T-cell (primary cell): Measurements from ENCODE around the gene DCUN1D3. TPM values are rescaled to one million over a fixed set of nuclear protein-coding genes. Genes with fewer than 3 reads are reported as not detected.

Source experiments
- ATAC-seq, 4 experiments: fragments of 200-7000 bp in 3 of 4; fragments of 150-1000 bp in 1 of 4; cut with Tn5 transposase; replicated peaks in 1 of 4; 1 replicate in 3 of 4; 2 replicates in 1 of 4; pipeline ENCODE4 v1.10.0; 2021; ENCODE audit warnings: moderate library complexity in 3 of 4, mild to moderate bottlenecking in 2 of 4, moderate number of reproducible peaks in 1 of 4
- CTCF ChIA-PET, 2 donors: fragments of 300-600 bp; sonication (Branson Sonifier 250); formaldehyde crosslinking; loops; one replicate each; lab custom pipeline; 2022; ENCODE audit warnings: antibody characterized with exemption in 2 of 2; lab: Charles Lee
- POLR2A ChIA-PET, 2 donors: fragments of 300-600 bp; sonication (Branson Sonifier 250); formaldehyde crosslinking; loops; one replicate each; lab custom pipeline; 2022; ENCODE audit warnings: antibody characterized with exemption in 2 of 2; lab: Charles Lee
- DNase-seq, 35 experiments: peaks; one replicate each; pipeline versions ENCODE4 v3.0.0 to v3.0.0-alpha.2; 2013 to 2023
- H3K27ac ChIP-seq: one replicate; pipeline ENCODE4 v1.5.1; 2013; ENCODE audit warnings: low read length
- H3K27me3 ChIP-seq, 2 experiments: replicated peaks in 1 of 2; 1 replicate in 1 of 2; 2 replicates in 1 of 2; pipeline versions ENCODE4 v1.6.1 to v1.7.0; 2013; ENCODE audit warnings: low read length in 1 of 2, mixed read lengths in 1 of 2; ENCODE audit not compliant: control insufficient read depth in 2 of 2, insufficient read depth in 2 of 2; ENCODE audit errors: extremely low read depth in 1 of 2
- H3K36me3 ChIP-seq, 2 donors: 1 replicate in 1 of 2; 2 replicates in 1 of 2; pipeline versions ENCODE4 v1.6.1 to v1.7.0; 2013; ENCODE audit warnings: low read length in 1 of 2; ENCODE audit not compliant: control insufficient read depth in 2 of 2, insufficient read depth in 1 of 2; ENCODE audit errors: extremely low read depth in 1 of 2
- H3K4me1 ChIP-seq, 2 experiments: 1 replicate in 1 of 2; 2 replicates in 1 of 2; pipeline versions ENCODE4 v1.6.1 to v1.7.0; 2013; ENCODE audit warnings: low read length in 2 of 2, mixed read lengths in 1 of 2; ENCODE audit not compliant: insufficient read depth in 2 of 2, control insufficient read depth in 1 of 2; ENCODE audit errors: extremely low read depth in 1 of 2
- H3K4me3 ChIP-seq, 2 donors: 1 replicate in 1 of 2; 2 replicates in 1 of 2; pipeline versions ENCODE4 v1.5.1 to v1.7.0; 2013; ENCODE audit warnings: mild to moderate bottlenecking in 2 of 2, low read length in 1 of 2, moderate library complexity in 1 of 2; ENCODE audit not compliant: control insufficient read depth in 1 of 2; ENCODE audit errors: extremely low read depth in 1 of 2
- H3K9me3 ChIP-seq: 2 replicates; pipeline ENCODE4 v1.7.0; 2013
- H3K27ac Mint-ChIP-seq, 2 donors: one replicate each; pipeline ENCODE4 v1.8.0; 2020 to 2021; ENCODE audit warnings: mild to moderate bottlenecking in 2 of 2, mixed read lengths in 2 of 2
- H3K27me3 Mint-ChIP-seq, 2 donors: one replicate each; pipeline ENCODE4 v1.8.0; 2021 to 2022; ENCODE audit warnings: mixed read lengths in 2 of 2
- H3K36me3 Mint-ChIP-seq: one replicate; pipeline ENCODE4 v1.8.0; 2021; ENCODE audit warnings: mixed read lengths
- H3K4me1 Mint-ChIP-seq, 3 donors: one replicate each; pipeline ENCODE4 v1.8.0; 2020 to 2022; ENCODE audit warnings: mixed read lengths in 3 of 3, mild to moderate bottlenecking in 1 of 3
- H3K4me3 Mint-ChIP-seq, 3 donors: one replicate each; pipeline ENCODE4 v1.8.0; 2020 to 2022; ENCODE audit warnings: mild to moderate bottlenecking in 3 of 3, mixed read lengths in 3 of 3, moderate library complexity in 3 of 3
- H3K9me3 Mint-ChIP-seq, 3 donors: one replicate each; pipeline ENCODE4 v1.8.0; 2020 to 2022; ENCODE audit warnings: mixed read lengths in 3 of 3
- WGBS: methylation state at CpG from one replicate; pipeline ENCODE4 v1.1.5; 2013; ENCODE audit warnings: missing lambda C conversion rate; ENCODE audit not compliant: insufficient coverage; 5-methylcytosine and 5-hydroxymethylcytosine counted together
- total RNA-seq, 35 experiments: library from RNA in 6 of 35; stranded (reverse) in 6 of 35; fragments of 120-200 nt in 1 of 35; gene quantifications; one replicate each; pipeline versions ENCODE4 v1.2.1 to v1.2.4 and lab custom pipeline; 2013 to 2026

DCUN1D3 gene
- total RNA-seq, 5 donors from 2014 or later (not counting 1 experiment from before 2014, with no cell fraction given): 3.3 to 7.5 (median 5.7) TPM

GRCh38 chr16:20886320-20886719, 13.8 kb downstream of the DCUN1D3 start:
- CTCF ChIA-PET: interaction anchor here in 1 of 2 donors (1.3 kb wide), 1 partner anchor 12 kb away, joined by 4 read pairs; no protein-coding TSS in a partner anchor
- no peak overlapping the region for H3K27ac ChIP-seq
- H3K36me3 ChIP-seq: no peaks in the 10 kb centered on the region
- Mint-ChIP-seq H3K4me1 (peaks cover 17 to 18% (median 17%) of the 10 kb centered on the region in 3 donors), H3K9me3 (no peaks in the 10 kb centered on the region), H3K27ac (no peak overlapping the region), H3K27me3 (no peaks in the 10 kb centered on the region), H3K36me3 (peaks cover 23% of the 10 kb centered on the region), H3K4me3 (no peak overlapping the region)
- no peaks in the 10 kb centered on the region for H3K4me1 ChIP-seq
- no peaks in the 10 kb centered on the region for H3K27me3 ChIP-seq
- H3K4me3 ChIP-seq: no peak overlapping the region
- H3K9me3 ChIP-seq: no peaks in the 10 kb centered on the region
- DNase-seq (no peak), ATAC-seq (no peak)
- WGBS: 0% methylated on average over 1 of the region's 1 CpG
- POLR2A ChIA-PET: no interaction called here

GRCh38 chr16:20884240-20884556, 16.0 kb downstream of the DCUN1D3 start:
- no peaks in the 10 kb centered on the region for H3K9me3 Mint-ChIP-seq
- H3K27me3 Mint-ChIP-seq: no peaks in the 10 kb centered on the region
- Histone ChIP-seq H3K4me1 (no peaks in the 10 kb centered on the region), H3K9me3 (no peaks in the 10 kb centered on the region), H3K27ac (no peak overlapping the region), H3K4me3 (no peak overlapping the region), H3K36me3 (no peaks in the 10 kb centered on the region), H3K27me3 (no peaks in the 10 kb centered on the region)
- ChIA-PET POLR2A (no interaction called here), CTCF (interaction anchor here in 1 of 2 donors (1.1 kb wide), 1 partner anchor 9 kb away, joined by 3 read pairs; no protein-coding TSS in a partner anchor)
- H3K27ac Mint-ChIP-seq: peak overlapping the region in 1 of 2 donors; percentile 23
- no CpG with 5 or more reads among the region's 1 CpG for WGBS
- H3K36me3 Mint-ChIP-seq: peaks cover 18% of the 10 kb centered on the region
- no peak for DNase-seq
- peaks cover 17 to 28% (median 26%) of the 10 kb centered on the region in 3 donors for H3K4me1 Mint-ChIP-seq
- H3K4me3 Mint-ChIP-seq: no peak overlapping the region
- no peak for ATAC-seq

- Histone ChIP-seq H3K36me3 (no peaks in the 10 kb centered on the region), H3K4me3 (no peak overlapping the region), H3K27ac (no peak overlapping the region), H3K4me1 (no peaks in the 10 kb centered on the region), H3K27me3 (no peaks in the 10 kb centered on the region), H3K9me3 (no peaks in the 10 kb centered on the region)
- Mint-ChIP-seq H3K4me3 (no peak overlapping the region), H3K9me3 (no peaks in the 10 kb centered on the region), H3K36me3 (peaks cover 18% of the 10 kb centered on the region), H3K27me3 (no peaks in the 10 kb centered on the region), H3K4me1 (peaks cover 17 to 33% (median 31%) of the 10 kb centered on the region in 3 donors), H3K27ac (no peak overlapping the region)
- ATAC-seq (no peak), DNase-seq (no peak)
- ChIA-PET POLR2A (no interaction called here), CTCF (interaction anchor here in 1 of 2 donors (1.1 kb wide), 1 partner anchor 9 kb away, joined by 3 read pairs; no protein-coding TSS in a partner anchor)
- no CpG with 5 or more reads among the region's 5 CpGs for WGBS
Measured at GRCh38 chr16:20883554-20884239, 16.5 kb downstream of the DCUN1D3 start.

- Histone ChIP-seq H3K27ac (no peak overlapping the region), H3K4me3 (no peak overlapping the region), H3K4me1 (no peaks in the 10 kb centered on the region), H3K27me3 (no peaks in the 10 kb centered on the region), H3K9me3 (no peaks in the 10 kb centered on the region), H3K36me3 (no peaks in the 10 kb centered on the region)
- ATAC-seq: no peak
- H3K36me3 Mint-ChIP-seq: peaks cover 16% of the 10 kb centered on the region
- ChIA-PET CTCF (interaction anchor here in 1 of 2 donors (1.3 kb wide), 1 partner anchor 18 kb away, joined by 3 read pairs; the partner anchor contains the start of gene DCUN1D3), POLR2A (no interaction called here)
- no peak for DNase-seq
- H3K4me1 Mint-ChIP-seq: peaks cover 12 to 39% (median 39%) of the 10 kb centered on the region in 3 donors
- WGBS: 100% methylated on average over 3 of the region's 6 CpGs
- no peak overlapping the region for H3K27ac Mint-ChIP-seq
- no peaks in the 10 kb centered on the region for H3K27me3 Mint-ChIP-seq
- peaks cover 0 to 4% (median 2%) of the 10 kb centered on the region in 3 donors for H3K9me3 Mint-ChIP-seq
- no peak overlapping the region for H3K4me3 Mint-ChIP-seq
Measured at GRCh38 chr16:20881503-20881878, 18.7 kb downstream of the DCUN1D3 start.

GRCh38 chr16:20880867-20881502, 19.2 kb downstream of the DCUN1D3 start:
- Mint-ChIP-seq H3K4me1 (peaks cover 10 to 42% (median 37%) of the 10 kb centered on the region in 3 donors), H3K9me3 (peaks cover 0 to 4% (median 2%) of the 10 kb centered on the region in 3 donors), H3K36me3 (peaks cover 12% of the 10 kb centered on the region), H3K4me3 (no peak overlapping the region), H3K27me3 (no peaks in the 10 kb centered on the region), H3K27ac (no peak overlapping the region)
- no peaks in the 10 kb centered on the region for H3K4me1 ChIP-seq
- ChIA-PET CTCF (interaction anchor here in 1 of 2 donors (0.8 to 1.3 kb wide), 2 partner anchors 19 to 228 kb away, joined by 3 read pairs; partner anchors contain the start of gene DCUN1D3), POLR2A (no interaction called here)
- H3K27me3 ChIP-seq: no peaks in the 10 kb centered on the region
- no peak overlapping the region for H3K4me3 ChIP-seq
- no peaks in the 10 kb centered on the region for H3K9me3 ChIP-seq
- WGBS: no CpG with 5 or more reads among the region's 3 CpGs
- ATAC-seq: no peak
- no peak for DNase-seq
- no peak overlapping the region for H3K27ac ChIP-seq
- H3K36me3 ChIP-seq: no peaks in the 10 kb centered on the region

GRCh38 chr16:20879175-20880040, 20.8 kb downstream of the DCUN1D3 start:
- Mint-ChIP-seq H3K4me1 (peaks cover 20 to 45% (median 45%) of the 10 kb centered on the region in 3 donors), H3K27me3 (no peaks in the 10 kb centered on the region), H3K27ac (peak overlapping the region in 1 of 2 donors; percentile 5), H3K4me3 (no peak overlapping the region), H3K9me3 (peaks cover 0 to 4% (median 2%) of the 10 kb centered on the region in 3 donors), H3K36me3 (peaks cover 8% of the 10 kb centered on the region)
- H3K4me1 ChIP-seq: peaks cover 3 to 6% of the 10 kb centered on the region in 2 experiments
- no peaks in the 10 kb centered on the region for H3K9me3 ChIP-seq
- no peak overlapping the region for H3K4me3 ChIP-seq
- no peak overlapping the region for H3K27ac ChIP-seq
- no peaks in the 10 kb centered on the region for H3K27me3 ChIP-seq
- 72% methylated on average over 4 of the region's 7 CpGs for WGBS
- POLR2A ChIA-PET: interaction anchor here in 1 of 2 donors (0.6 kb wide), 1 partner anchor 1274 kb away, joined by 3 read pairs; no protein-coding TSS in a partner anchor
- no peak for DNase-seq
- no peaks in the 10 kb centered on the region for H3K36me3 ChIP-seq
- ATAC-seq: no peak
- CTCF ChIA-PET: no interaction called here
